GM12892 (cell line): ENCODE results near the gene DSG3.

Experiments
- POLR2A ChIP-seq: IDR thresholded peaks from 2 replicates; pipeline ENCODE4 v1.6.1; 2011; ENCODE audit warnings: low read depth, low read length, control low read depth
- POLR2AphosphoS5 ChIP-seq: IDR thresholded peaks from 2 replicates; pipeline ENCODE4 v1.6.1; 2011; ENCODE audit warnings: low read depth, low read length, control low read depth

- TF ChIP-seq POLR2A: no peak
- TF ChIP-seq POLR2AphosphoS5: no peak
These were observed 62.0 kb downstream of the DSG3 start for GRCh38 chr18:31509571-31509970.
